Mesenchymal stem cell (in vitro differentiated cells and primary cell): ENCODE measurements around the gene TRPV4.

Experiments
- DNase-seq: peaks from one replicate; pipeline ENCODE4 v3.0.0-alpha.2; 2013
- H2AFZ ChIP-seq: one replicate; pipeline ENCODE4 v1.6.1; 2013; ENCODE audit warnings: low read depth, mild to moderate bottlenecking, control low read depth, inconsistent platforms, low read length, moderate library complexity
- H2AK5ac ChIP-seq: 2 replicates; pipeline ENCODE4 v1.6.1; 2013; ENCODE audit warnings: low read length, moderate library complexity, mild to moderate bottlenecking, inconsistent platforms; ENCODE audit not compliant: severe bottlenecking
- H2BK120ac ChIP-seq: one replicate; pipeline ENCODE4 v1.6.1; 2013; ENCODE audit warnings: low read depth, mild to moderate bottlenecking, inconsistent platforms, low read length, moderate library complexity
- H2BK12ac ChIP-seq, 2 experiments: one replicate each; pipeline ENCODE4 v1.6.1; 2013; ENCODE audit warnings: inconsistent platforms in 2 of 2, low read length in 2 of 2, mild to moderate bottlenecking in 2 of 2, moderate library complexity in 2 of 2, control low read depth in 1 of 2
- H2BK15ac ChIP-seq: one replicate; pipeline ENCODE4 v1.6.1; 2013; ENCODE audit warnings: mild to moderate bottlenecking, low read depth, inconsistent platforms; ENCODE audit not compliant: poor library complexity, severe bottlenecking
- H2BK5ac ChIP-seq: 2 replicates; pipeline ENCODE4 v1.6.1; 2013; ENCODE audit warnings: low read depth, mild to moderate bottlenecking, low read length, control low read depth, inconsistent platforms; ENCODE audit not compliant: poor library complexity, severe bottlenecking
- H3K14ac ChIP-seq, 2 experiments: one replicate each; pipeline ENCODE4 v1.6.1; 2013; ENCODE audit warnings: inconsistent platforms in 2 of 2, low read length in 2 of 2, control low read depth in 1 of 2, mild to moderate bottlenecking in 1 of 2, moderate library complexity in 1 of 2
- H3K18ac ChIP-seq, 2 experiments: one replicate each; pipeline ENCODE4 v1.6.1; 2013; ENCODE audit warnings: inconsistent platforms in 2 of 2, low read length in 2 of 2, control low read depth in 1 of 2, low read depth in 1 of 2, mild to moderate bottlenecking in 1 of 2
- H3K23ac ChIP-seq, 2 experiments: one replicate each; pipeline ENCODE4 v1.6.1; 2013; ENCODE audit warnings: inconsistent platforms in 2 of 2, low read length in 2 of 2, mild to moderate bottlenecking in 2 of 2, moderate library complexity in 2 of 2, control low read depth in 1 of 2
- H3K27ac ChIP-seq: 2 replicates; pipeline ENCODE4 v1.5.1; 2013; ENCODE audit warnings: mild to moderate bottlenecking, moderate library complexity, low read length, control low read depth, inconsistent platforms; ENCODE audit not compliant: poor library complexity, severe bottlenecking
- H3K27me3 ChIP-seq, 2 experiments: 2 replicates each; pipeline versions ENCODE4 v1.6.1 to v1.7.0; 2013; ENCODE audit warnings: low read length in 2 of 2, mild to moderate bottlenecking in 2 of 2, moderate library complexity in 2 of 2, control low read depth in 1 of 2, inconsistent platforms in 1 of 2; ENCODE audit not compliant: control insufficient read depth in 1 of 2, insufficient read depth in 1 of 2
- H3K36me3 ChIP-seq, 2 experiments: 2 replicates each; pipeline versions ENCODE4 v1.6.1 to v1.7.0; 2013; ENCODE audit warnings: low read length in 2 of 2, control low read depth in 1 of 2, inconsistent platforms in 1 of 2, low read depth in 1 of 2, mild to moderate bottlenecking in 1 of 2; ENCODE audit not compliant: insufficient read depth in 2 of 2, control insufficient read depth in 1 of 2
- H3K4ac ChIP-seq, 2 experiments: one replicate each; pipeline ENCODE4 v1.6.1; 2013; ENCODE audit warnings: inconsistent platforms in 2 of 2, low read length in 2 of 2, mild to moderate bottlenecking in 2 of 2, moderate library complexity in 2 of 2, control low read depth in 1 of 2, low read depth in 1 of 2
- H3K4me1 ChIP-seq: 2 replicates; pipeline ENCODE4 v1.6.1; 2013; ENCODE audit warnings: low read depth, low read length, control low read depth; ENCODE audit not compliant: control insufficient read depth, insufficient read depth
- H3K4me2 ChIP-seq: 2 replicates; pipeline ENCODE4 v1.6.1; 2013; ENCODE audit warnings: low read length, mild to moderate bottlenecking, inconsistent platforms; ENCODE audit not compliant: poor library complexity, severe bottlenecking
- H3K4me3 ChIP-seq, 2 experiments: 2 replicates each; pipeline versions ENCODE4 v1.5.1 to v1.7.0; 2013; ENCODE audit warnings: low read length in 2 of 2, mild to moderate bottlenecking in 2 of 2, control low read depth in 1 of 2, low read depth in 1 of 2; ENCODE audit not compliant: insufficient read depth in 1 of 2
- H3K79me1 ChIP-seq: replicated peaks from 2 replicates; pipeline ENCODE4 v1.6.1; 2013; ENCODE audit warnings: mild to moderate bottlenecking, control low read depth, low read length, inconsistent platforms; ENCODE audit not compliant: poor library complexity, severe bottlenecking
- H3K9ac ChIP-seq: 2 replicates; pipeline ENCODE4 v1.7.0; 2013; ENCODE audit warnings: mild to moderate bottlenecking, low read length, moderate library complexity
- H3K9me3 ChIP-seq: 2 replicates; pipeline ENCODE4 v1.7.0; 2013; ENCODE audit warnings: mild to moderate bottlenecking, low read length; ENCODE audit not compliant: control insufficient read depth
- H4K8ac ChIP-seq: one replicate; pipeline ENCODE4 v1.6.1; 2013; ENCODE audit warnings: inconsistent platforms, mild to moderate bottlenecking, low read length, moderate library complexity
- H4K91ac ChIP-seq: one replicate; pipeline ENCODE4 v1.6.1; 2013; ENCODE audit warnings: mild to moderate bottlenecking, low read length, inconsistent platforms
- WGBS: methylation state at CpG from one replicate; pipeline ENCODE4 v1.1.7; 2013; ENCODE audit warnings: mixed read lengths; 5-methylcytosine and 5-hydroxymethylcytosine counted together

Gene TRPV4

GRCh38 chr12:109737631-109738030, 95.6 kb downstream of the TRPV4 start:
- no peaks in the 10 kb centered on the region for H3K9me3 ChIP-seq
- H3K4me3 ChIP-seq: no peak overlapping the region
- no peak overlapping the region for H4K8ac ChIP-seq
- peaks cover 25% of the 10 kb centered on the region for H3K4me1 ChIP-seq
- no peak overlapping the region for H2BK5ac ChIP-seq
- 31% methylated on average over 6 of the region's 7 CpGs for WGBS
- peaks cover 56 to 72% of the 10 kb centered on the region in 2 experiments for H3K27me3 ChIP-seq
- no peak overlapping the region for H2BK12ac ChIP-seq
- no peak overlapping the region for H3K23ac ChIP-seq
- no peak overlapping the region for H3K18ac ChIP-seq
- H3K4ac ChIP-seq: no peak overlapping the region
- no peak overlapping the region for H2BK15ac ChIP-seq
- no peak overlapping the region for H2AK5ac ChIP-seq
- no peak overlapping the region for H2AFZ ChIP-seq
- no peak overlapping the region for H3K27ac ChIP-seq
- H3K9ac ChIP-seq: no peak overlapping the region
- H3K79me1 ChIP-seq: no peaks in the 10 kb centered on the region
- peak overlapping the region; percentile 30 for H3K4me2 ChIP-seq
- no peak overlapping the region for H3K14ac ChIP-seq
- no peak overlapping the region for H4K91ac ChIP-seq
- H3K36me3 ChIP-seq: no peaks in the 10 kb centered on the region
- DNase-seq: no peak
- no peak overlapping the region for H2BK120ac ChIP-seq

- Histone ChIP-seq H2BK15ac (no peak overlapping the region), H4K8ac (no peak overlapping the region), H3K9ac (no peak overlapping the region), H3K9me3 (no peaks in the 10 kb centered on the region), H3K79me1 (no peaks in the 10 kb centered on the region), H2BK120ac (no peak overlapping the region), H3K4ac (no peak overlapping the region), H3K23ac (no peak overlapping the region), H3K4me2 (no peak overlapping the region), H4K91ac (no peak overlapping the region), H3K4me1 (peaks cover 25% of the 10 kb centered on the region), H2AFZ (no peak overlapping the region), H2AK5ac (no peak overlapping the region), H3K18ac (no peak overlapping the region), H3K27ac (no peak overlapping the region), H2BK5ac (no peak overlapping the region), H3K14ac (no peak overlapping the region), H3K4me3 (no peak overlapping the region), H2BK12ac (no peak overlapping the region), H3K36me3 (no peaks in the 10 kb centered on the region), H3K27me3 (peaks cover 61 to 75% of the 10 kb centered on the region in 2 experiments)
- 5% methylated on average over 1 of the region's 1 CpG for WGBS
- DNase-seq: no peak
Observed at GRCh38 chr12:109737126-109737525, 96.1 kb downstream of the TRPV4 start.

- peak; percentile 80 for DNase-seq
- Histone ChIP-seq H3K4me1 (peaks cover 25% of the 10 kb centered on the region), H4K8ac (no peak overlapping the region), H3K36me3 (no peaks in the 10 kb centered on the region), H3K4ac (no peak overlapping the region), H2BK120ac (no peak overlapping the region), H3K4me3 (no peak overlapping the region), H3K27ac (no peak overlapping the region), H2BK5ac (no peak overlapping the region), H3K14ac (no peak overlapping the region), H2AK5ac (no peak overlapping the region), H4K91ac (no peak overlapping the region), H3K27me3 (peaks cover 63 to 75% of the 10 kb centered on the region in 2 experiments), H3K23ac (no peak overlapping the region), H2AFZ (no peak overlapping the region), H3K9ac (no peak overlapping the region), H2BK15ac (no peak overlapping the region), H3K18ac (no peak overlapping the region), H2BK12ac (no peak overlapping the region), H3K9me3 (no peaks in the 10 kb centered on the region), H3K79me1 (no peaks in the 10 kb centered on the region), H3K4me2 (no peak overlapping the region)
- 23% methylated on average over 12 of the region's 12 CpGs for WGBS
Observed at GRCh38 chr12:109736552-109737108, 96.6 kb downstream of the TRPV4 start.

- peaks cover 70 to 76% of the 10 kb centered on the region in 2 experiments for H3K27me3 ChIP-seq
- no peak overlapping the region for H3K4ac ChIP-seq
- no peak overlapping the region for H2AK5ac ChIP-seq
- H2BK15ac ChIP-seq: no peak overlapping the region
- H3K27ac ChIP-seq: no peak overlapping the region
- no peaks in the 10 kb centered on the region for H3K36me3 ChIP-seq
- no peak overlapping the region for H3K23ac ChIP-seq
- no peak overlapping the region for H3K14ac ChIP-seq
- no peak overlapping the region for H4K8ac ChIP-seq
- no peak for DNase-seq
- no peak overlapping the region for H2BK120ac ChIP-seq
- peaks cover 25% of the 10 kb centered on the region for H3K4me1 ChIP-seq
- H4K91ac ChIP-seq: no peak overlapping the region
- WGBS: 78% methylated on average over 9 of the region's 9 CpGs
- H2BK5ac ChIP-seq: no peak overlapping the region
- no peaks in the 10 kb centered on the region for H3K9me3 ChIP-seq
- no peaks in the 10 kb centered on the region for H3K79me1 ChIP-seq
- H2BK12ac ChIP-seq: no peak overlapping the region
- H3K4me2 ChIP-seq: no peak overlapping the region
- no peak overlapping the region for H3K18ac ChIP-seq
- no peak overlapping the region for H3K4me3 ChIP-seq
- H3K9ac ChIP-seq: no peak overlapping the region
- H2AFZ ChIP-seq: no peak overlapping the region
Observed at GRCh38 chr12:109735825-109736551, 97.2 kb downstream of the TRPV4 start.
